Keratinocyte (primary cell): ENCODE data around the gene TFDP1.

Source experiments
- EZH2 ChIP-seq: IDR thresholded peaks from one replicate; pipeline ENCODE4 v1.6.1; 2012; ENCODE audit warnings: inconsistent platforms, mild to moderate bottlenecking, low read length, moderate library complexity
- TF ChIP-seq, protein P1 (sequence below), 3 experiments: IDR thresholded peaks in 1 of 3; conservative IDR thresholded peaks in 1 of 3; optimal IDR thresholded peaks in 1 of 3; 2 replicates in 2 of 3; 3 replicates in 1 of 3; pipeline versions ENCODE3 to v1.5.1; 2011; ENCODE audit warnings: low read length in 3 of 3, mild to moderate bottlenecking in 3 of 3, moderate library complexity in 2 of 3, control low read depth in 1 of 3, inconsistent platforms in 1 of 3; ENCODE audit not compliant: insufficient read depth in 2 of 3; ENCODE audit errors: extremely low read depth in 1 of 3

- TF ChIP-seq, protein P1, sequence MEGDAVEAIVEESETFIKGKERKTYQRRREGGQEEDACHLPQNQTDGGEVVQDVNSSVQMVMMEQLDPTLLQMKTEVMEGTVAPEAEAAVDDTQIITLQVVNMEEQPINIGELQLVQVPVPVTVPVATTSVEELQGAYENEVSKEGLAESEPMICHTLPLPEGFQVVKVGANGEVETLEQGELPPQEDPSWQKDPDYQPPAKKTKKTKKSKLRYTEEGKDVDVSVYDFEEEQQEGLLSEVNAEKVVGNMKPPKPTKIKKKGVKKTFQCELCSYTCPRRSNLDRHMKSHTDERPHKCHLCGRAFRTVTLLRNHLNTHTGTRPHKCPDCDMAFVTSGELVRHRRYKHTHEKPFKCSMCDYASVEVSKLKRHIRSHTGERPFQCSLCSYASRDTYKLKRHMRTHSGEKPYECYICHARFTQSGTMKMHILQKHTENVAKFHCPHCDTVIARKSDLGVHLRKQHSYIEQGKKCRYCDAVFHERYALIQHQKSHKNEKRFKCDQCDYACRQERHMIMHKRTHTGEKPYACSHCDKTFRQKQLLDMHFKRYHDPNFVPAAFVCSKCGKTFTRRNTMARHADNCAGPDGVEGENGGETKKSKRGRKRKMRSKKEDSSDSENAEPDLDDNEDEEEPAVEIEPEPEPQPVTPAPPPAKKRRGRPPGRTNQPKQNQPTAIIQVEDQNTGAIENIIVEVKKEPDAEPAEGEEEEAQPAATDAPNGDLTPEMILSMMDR (optimal IDR thresholded peaks at IDR 0.05 in 1 of 3, IDR thresholded peaks at IDR 0.05 in 1 of 3, conservative IDR thresholded peaks at IDR 0.05 in 1 of 3; ENCODE audit: extremely low read depth in 1 of 3, insufficient read depth in 2 of 3, low read length in 3 of 3): no peak
- TF ChIP-seq EZH2: no peak
These were observed 17.9 kb downstream of the TFDP1 start for GRCh38 chr13:113602291-113602988.
